Jurkat, Clone E6-1 (cell line): ENCODE results near the gene ACTR10. TPM values are rescaled to one million over a fixed set of nuclear protein-coding genes. Genes with fewer than 3 reads are reported as not detected.

Experiments used
- DNase-seq: peaks from one replicate; pipeline ENCODE4 v3.0.0-alpha.2; 2011; ENCODE audit warnings: low read depth, low spot score
- H3K4me3 ChIP-seq: 2 replicates; pipeline ENCODE4 v1.5.1; 2011; ENCODE audit warnings: mild to moderate bottlenecking, low read length, control low read depth, moderate library complexity
- polyA plus RNA-seq: library from polyadenylated mRNA; unstranded; fragments of >200 nt; gene quantifications from one replicate; pipeline ENCODE4 v1.2.1, GENCODE V29; 2012; ENCODE audit warnings: missing spikeins; ENCODE audit not compliant: insufficient read length, insufficient read depth

ACTR10 gene
- polyA plus RNA-seq, result 54.6 TPM

GRCh38 chr14:58199726-58200479 lies at the start of gene ACTR10:
TSS of gene ACTR10 (plus strand) at chr14:58200149. CDS start at chr14:58200218, 69 bp downstream.
- H3K4me3 ChIP-seq, result peak within 1 kb of the TSS; percentile 93
- peak; percentile 78 for DNase-seq

DNA sequence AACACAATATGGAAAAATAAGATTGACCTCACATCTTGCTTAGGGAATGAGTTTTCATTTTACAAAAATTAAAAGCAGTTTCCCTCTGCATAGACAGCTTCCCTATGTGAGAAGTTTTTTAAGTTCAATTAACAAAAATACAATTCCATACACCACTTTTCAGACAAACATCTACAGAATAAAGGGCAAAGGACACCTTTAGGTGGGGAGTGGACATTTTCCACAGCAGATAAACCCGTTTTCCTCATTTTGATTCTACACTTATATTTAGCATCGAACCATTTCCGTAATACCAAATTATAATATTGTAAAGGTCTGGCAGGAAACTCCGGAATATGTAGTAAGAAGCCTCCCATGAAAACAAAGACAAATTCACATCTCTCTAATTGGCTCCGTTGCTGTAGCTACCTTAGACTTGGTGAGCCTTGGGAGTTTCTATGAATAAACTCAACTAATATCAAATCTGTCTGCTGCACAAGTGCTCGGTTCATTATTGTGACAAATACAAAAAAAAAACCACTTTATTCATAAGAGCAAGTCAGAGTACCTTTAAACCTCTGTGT lies 49.6 kb upstream of the ACTR10 start:
- no peak overlapping the region for H3K4me3 ChIP-seq
- no peak for DNase-seq

- DNase-seq, result no peak
- peak overlapping the region; percentile 55 for H3K4me3 ChIP-seq
These were observed 48.6 kb upstream of the ACTR10 start for GRCh38 chr14:58151133-58152013.

DNA sequence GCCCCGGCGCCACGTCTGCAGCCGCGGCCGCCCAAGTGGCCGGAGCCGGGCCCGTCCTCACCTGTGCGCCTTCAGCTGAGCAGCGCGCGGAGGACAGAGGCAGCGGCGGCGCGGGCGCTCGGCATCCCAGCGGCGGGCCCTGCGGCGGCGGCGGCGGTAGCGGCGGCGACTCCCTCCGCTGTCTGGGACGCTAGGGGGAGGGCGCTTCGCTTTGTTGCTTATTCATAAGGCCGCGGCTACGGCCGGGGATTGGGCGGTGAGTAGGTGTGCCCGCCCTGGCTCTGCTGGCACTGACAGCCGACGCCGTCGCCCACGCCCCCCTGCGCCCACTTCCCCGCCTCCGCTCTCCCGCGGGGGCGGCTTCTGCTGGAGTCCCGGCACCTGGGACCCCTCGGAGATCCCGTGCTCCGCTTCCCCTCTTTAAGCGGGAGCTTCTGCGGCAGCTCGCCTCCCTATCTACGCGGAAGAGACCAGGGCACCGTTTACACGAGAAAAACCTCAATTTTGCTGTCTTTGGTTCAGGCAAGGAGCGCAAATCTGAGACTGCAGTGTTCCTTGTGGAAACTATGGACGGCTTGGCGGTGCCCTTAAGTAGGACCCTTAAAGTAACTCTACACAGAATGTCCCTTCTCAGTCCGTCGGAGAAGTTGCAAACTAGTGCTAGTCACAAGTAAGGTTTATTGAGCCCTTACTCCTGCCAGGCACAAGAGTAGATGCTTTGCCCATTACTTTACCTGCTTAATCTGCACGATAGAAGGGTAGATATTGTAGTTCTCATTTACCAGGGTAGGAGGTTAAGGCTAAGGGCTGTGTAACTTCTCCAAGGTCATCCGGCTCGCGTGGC lies 47.7 kb upstream of the ACTR10 start, which contains the start of gene ARMH4:
TSS of gene ARMH4 (minus strand) at position 200 of the 844 bp plus-strand sequence. CDS start 12,855 bp downstream, outside the sequence.
- H3K4me3 ChIP-seq, result peak within 1 kb of the TSS; percentile 55
- peak; percentile 81 for DNase-seq

DNA sequence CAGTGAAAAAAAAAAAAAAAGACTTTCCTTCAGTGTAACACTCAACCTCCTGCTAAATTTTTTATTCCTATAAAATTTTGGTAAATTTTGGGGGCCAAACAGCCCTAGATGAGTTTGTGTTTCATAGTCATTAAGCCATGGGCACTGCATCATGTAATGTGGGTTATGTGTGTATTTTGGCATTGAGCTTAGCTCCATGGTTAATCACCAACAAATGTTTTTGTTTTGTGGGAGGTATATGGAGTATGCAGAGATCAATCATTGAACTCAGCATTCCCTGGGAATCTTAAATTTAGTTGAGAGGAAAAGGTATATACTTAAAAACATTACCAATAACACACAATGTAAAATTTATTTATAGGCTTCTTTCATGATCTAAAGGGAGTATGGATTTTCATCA lies 39.4 kb upstream of the ACTR10 start:
- no peak overlapping the region for H3K4me3 ChIP-seq
- no peak for DNase-seq

DNA sequence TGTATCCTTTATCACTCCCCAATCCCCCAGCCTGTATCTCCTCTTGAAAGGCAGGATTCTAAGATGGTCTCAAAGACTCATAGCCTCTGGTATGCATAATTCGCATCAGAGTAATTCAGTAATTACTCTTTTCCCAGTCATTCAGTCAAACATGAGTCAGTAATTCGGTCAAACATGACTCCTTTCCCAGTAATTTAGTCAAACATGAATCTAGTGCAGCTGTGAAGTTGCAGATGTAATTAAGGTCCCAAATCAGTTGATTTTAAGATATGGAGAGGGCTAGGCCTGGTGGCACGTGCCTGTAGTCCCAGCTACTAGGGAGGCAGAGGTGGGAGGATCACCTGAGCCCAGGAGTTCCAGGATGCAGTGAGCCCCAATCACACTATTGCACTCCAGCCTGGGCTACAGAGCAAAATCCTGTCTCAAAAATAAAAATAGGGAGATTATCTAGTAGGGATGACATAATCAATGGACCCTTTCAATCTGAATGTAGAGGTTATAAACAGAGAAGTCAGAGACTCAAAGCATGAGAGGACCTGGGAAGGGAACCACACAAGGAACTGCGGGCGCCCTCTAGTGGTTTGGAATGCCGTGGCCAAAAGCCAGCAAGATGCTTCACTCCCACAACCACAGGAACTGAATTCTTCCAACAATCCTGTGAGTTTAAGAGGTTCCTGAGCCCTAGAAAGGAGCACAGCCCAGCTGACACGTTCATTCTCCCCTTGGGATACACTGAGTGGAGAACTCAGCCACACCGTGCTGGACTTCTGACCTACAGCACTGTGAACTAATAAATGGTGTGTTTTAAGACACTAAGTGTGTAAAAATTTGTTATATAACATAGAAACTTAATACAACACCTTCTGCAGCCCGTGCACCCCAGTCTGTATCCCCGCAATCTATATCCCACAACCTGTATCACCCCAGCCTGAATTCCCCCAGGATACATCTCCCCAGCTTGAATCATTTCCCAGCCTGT lies 33.7 kb upstream of the ACTR10 start:
- DNase-seq, result peak; percentile 45

DNA sequence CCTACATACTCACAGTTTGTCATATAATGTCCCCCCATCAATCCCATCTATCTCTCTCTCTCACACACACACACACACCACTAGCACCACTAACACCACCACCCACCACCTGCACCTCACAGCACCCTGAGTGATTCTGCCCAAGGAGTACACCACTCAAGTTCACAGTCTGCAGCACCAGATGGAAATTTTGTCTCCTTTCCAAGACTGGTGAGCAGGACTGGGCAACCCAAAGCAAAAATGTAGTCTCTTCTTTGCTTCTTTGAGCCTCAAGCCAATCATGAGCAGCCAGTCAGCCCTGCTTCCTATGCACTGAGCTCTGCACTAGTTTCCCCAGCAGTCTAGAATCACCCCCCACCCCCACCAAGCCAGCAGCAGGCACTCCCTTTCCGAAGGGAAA lies 32.9 kb upstream of the ACTR10 start:
- DNase-seq, result no peak
- H3K4me3 ChIP-seq, result no peak overlapping the region

More for the DNA sequence above, 33.7 kb upstream of the ACTR10 start:
- H3K4me3 ChIP-seq, result no peak overlapping the region

DNA sequence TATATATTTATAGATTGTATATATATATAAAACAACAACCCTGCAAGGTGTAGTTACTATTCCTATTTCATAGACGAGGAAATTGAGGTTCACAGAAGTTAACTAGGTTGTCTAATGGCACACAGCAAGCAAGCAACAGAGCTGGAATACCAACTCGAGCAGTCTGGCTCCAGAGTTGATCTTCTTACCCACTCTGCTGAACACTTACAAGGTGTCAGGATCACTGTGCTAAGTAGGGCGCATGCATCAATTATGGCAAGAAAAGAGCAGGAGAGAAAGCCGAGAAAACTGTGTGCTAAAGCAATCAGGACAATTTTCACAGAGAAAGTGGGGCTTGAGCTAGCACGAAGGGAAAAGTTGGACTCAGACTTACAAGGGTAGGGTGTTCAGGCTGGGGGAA lies 32.1 kb upstream of the ACTR10 start:
- DNase-seq, result no peak
- H3K4me3 ChIP-seq, result no peak overlapping the region

GRCh38 chr14:58171090-58171489 lies 28.9 kb upstream of the ACTR10 start:
- peak; percentile 64 for DNase-seq
- H3K4me3 ChIP-seq, result no peak overlapping the region

DNA sequence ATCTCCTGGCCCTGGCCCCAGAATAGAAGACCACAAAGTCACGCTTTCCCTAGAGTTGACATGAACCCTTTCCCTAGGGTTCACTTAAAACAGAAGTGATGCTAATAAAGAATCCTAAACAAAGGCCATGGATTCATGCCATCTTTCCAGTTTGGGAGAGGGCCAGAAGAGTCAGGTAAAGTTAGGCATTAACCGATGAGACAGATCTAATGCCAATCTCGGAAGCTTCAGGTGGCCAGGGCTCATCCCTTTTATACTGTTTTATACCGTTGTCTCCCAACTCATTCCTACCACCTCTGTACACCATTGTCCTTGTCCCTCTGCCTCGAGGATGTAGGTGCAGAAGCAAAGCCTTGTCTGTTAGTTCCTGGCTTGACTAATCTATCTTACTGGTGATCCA lies 22.8 kb upstream of the ACTR10 start:
- DNase-seq, result no peak
- no peak overlapping the region for H3K4me3 ChIP-seq

DNA sequence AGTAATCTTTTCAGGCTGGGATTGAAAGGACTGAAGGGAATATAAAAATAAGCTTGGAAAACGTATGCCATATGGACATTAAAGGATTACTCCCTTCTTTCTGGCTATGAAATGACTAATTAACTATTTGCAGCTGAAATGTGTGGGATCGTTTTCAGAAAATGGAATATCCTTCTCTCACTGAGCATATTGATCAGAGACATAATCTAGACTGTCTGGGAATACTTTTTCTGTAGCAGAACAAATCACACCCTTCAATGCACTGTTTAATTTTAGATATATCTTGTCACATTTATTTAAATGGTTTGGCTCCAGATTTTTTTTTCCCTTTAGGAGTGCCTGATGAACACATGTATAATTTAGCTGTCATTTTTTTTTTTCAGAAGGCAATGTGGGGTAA lies 10.8 kb upstream of the ACTR10 start:
- DNase-seq, result no peak
- H3K4me3 ChIP-seq, result no peak overlapping the region

DNA sequence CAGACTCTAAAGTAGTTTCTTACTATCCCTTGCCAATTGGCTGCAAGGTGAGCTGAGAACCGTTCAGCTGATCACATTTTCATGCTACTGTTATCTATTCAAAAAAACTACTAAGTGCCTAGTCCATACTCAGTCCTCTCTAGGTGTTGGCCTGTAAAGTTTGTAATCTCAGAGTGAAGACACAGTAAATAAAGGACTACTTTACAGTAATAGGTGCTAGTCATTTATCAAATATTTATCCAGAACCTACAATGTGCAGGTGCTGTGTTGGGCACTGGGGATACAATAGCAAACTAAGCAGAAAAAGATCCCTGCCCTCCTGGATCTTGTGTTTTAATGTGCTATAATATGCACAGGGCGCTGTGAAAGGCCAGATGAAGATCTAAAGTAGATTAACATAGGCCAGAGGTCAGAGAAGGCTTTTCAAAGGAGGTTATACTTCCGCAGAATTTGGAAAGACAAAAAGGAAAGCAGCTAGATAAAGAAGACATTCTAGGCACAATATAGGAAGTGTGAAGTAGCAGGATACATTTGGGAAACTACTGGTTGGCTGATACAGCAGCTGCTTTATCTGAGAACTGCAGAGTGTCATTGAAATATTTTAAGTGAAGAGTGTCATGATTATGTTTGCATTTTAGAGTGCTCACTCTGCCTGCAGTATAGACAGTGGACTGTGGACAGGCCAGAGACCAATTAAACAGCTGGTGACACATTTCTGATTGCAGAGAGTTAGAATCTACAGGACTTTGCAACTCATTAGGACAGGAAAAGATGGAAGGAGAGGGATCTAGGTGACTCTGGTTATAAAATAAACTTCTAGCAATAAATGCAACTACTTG lies 8.0 kb upstream of the ACTR10 start:
- DNase-seq, result no peak

GRCh38 chr14:58193542-58193941 lies 6.4 kb upstream of the ACTR10 start:
- no peak for DNase-seq
- no peak overlapping the region for H3K4me3 ChIP-seq

More for the DNA sequence above, 8.0 kb upstream of the ACTR10 start:
- H3K4me3 ChIP-seq, result no peak overlapping the region

- no peak overlapping the region for H3K4me3 ChIP-seq
- DNase-seq, result no peak
These were observed 3.8 kb upstream of the ACTR10 start for GRCh38 chr14:58196198-58196597.

GRCh38 chr14:58198086-58198485 lies 1.9 kb upstream of the ACTR10 start:
- no peak for DNase-seq
- no peak overlapping the region for H3K4me3 ChIP-seq

GRCh38 chr14:58200480-58200841 lies 512 bp downstream of the ACTR10 start:
- DNase-seq, result no peak
- H3K4me3 ChIP-seq, result peak overlapping the region; percentile 93

GRCh38 chr14:58200846-58201245 lies 897 bp downstream of the ACTR10 start:
- H3K4me3 ChIP-seq, result peak overlapping the region; percentile 93
- no peak for DNase-seq
